ENCODE data around the gene CFAP46.
"Not testable (repeated sequence)": the region's sequence is repeated elsewhere in the genome, so short reads cannot be mapped to it uniquely, and the experiment has no call there.

Gene CFAP46

GRCh38 chr10:132912713-132913558, 29.4 kb downstream of the CFAP46 start:
- DNase-seq = no peak

- no peak for DNase-seq
These were observed 30.1 kb downstream of the CFAP46 start for GRCh38 chr10:132912225-132912712.

DNA sequence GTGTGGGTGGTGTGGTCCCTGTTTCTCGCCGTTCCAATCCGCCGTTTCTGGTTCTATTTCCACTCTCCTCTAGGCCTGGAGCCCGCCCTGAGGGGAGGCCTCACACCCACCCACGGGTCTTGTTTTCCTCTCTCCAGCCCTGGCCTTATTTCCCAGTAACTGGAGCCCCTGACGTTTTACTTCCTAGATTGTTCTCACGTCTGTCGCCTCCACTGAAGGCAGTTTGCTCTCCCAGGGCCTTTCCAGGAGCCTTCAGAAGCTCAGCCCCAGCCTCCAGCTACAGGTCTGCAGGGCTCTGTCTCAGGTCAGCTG, 30.6 kb downstream of the CFAP46 start:
- DNase-seq = no peak

DNA sequence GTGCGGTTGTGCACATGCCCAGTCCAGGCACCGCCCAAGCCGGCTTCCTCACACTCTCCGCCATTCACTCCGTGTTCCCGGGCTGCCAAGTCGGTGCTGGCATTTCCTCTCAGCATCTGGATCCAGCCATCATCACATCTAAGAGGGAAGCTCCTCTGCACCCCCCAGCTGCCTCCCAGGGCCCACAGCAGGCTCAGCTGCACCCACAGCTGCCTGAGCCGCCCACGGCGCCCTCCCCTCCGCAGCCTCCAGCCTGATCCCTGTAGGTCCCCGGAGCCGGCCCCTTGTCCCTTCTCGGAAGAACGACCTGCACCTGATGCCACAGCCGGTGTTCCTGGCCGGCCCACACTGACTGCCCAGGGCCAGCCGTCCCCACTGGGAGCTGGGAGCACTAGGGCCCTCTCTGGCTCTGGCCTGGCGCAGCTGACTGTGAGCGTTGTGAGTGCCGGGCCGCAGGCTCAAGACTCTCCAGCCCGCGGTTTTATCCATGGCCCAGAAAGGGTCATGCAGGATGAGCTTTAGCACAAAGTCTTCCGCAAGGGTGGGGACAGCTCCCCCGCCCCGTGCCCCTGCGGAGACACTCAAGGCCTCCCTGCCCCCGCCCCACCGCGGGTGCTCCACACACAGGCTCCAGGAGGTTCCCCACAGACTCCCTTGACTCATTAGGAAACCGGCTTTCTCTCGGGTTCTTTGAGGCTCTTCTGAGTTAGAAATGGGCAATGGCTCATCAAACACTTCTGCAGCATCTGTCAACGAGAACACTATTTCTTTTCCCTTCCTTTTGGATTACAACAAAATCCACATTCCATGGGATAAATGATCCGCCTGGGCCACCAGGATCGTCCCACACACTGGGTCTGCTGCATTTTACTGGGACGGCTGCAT, 31.2 kb downstream of the CFAP46 start:
- DNase-seq = no peak

DNA sequence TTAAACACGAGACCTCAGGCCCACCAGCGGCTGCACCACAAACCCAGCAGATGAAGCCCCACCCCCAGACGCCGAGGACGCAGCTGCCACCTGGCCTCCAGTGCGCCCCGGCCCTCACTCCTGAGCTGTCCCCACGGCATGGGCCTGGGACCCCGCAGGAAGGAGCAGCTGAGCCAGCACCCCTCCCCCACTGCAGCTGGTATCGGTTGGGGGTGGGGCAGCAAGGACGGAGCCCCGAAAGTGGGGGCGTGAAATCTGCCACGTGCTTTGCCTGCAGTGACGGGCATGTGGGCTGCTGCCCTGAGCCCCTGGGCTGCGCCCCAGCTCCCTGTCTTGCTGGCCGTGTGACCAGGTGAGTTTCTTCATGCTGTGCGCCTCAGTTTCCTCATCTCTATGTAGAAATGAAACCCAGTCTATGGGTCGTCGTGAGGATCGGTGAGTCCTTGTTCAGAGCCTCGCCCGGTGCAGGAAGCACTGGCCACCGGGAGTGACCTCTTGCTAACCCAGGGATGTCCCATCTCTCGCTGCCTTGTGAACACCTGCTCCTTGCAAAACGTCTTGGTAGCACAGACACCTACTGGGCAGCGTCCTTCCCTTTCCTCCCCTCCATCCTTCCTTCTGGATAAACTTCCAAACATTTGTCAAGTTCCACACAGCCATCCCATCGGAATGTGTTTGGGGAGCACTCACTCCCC, 32.0 kb downstream of the CFAP46 start:
- no peak for DNase-seq

DNA sequence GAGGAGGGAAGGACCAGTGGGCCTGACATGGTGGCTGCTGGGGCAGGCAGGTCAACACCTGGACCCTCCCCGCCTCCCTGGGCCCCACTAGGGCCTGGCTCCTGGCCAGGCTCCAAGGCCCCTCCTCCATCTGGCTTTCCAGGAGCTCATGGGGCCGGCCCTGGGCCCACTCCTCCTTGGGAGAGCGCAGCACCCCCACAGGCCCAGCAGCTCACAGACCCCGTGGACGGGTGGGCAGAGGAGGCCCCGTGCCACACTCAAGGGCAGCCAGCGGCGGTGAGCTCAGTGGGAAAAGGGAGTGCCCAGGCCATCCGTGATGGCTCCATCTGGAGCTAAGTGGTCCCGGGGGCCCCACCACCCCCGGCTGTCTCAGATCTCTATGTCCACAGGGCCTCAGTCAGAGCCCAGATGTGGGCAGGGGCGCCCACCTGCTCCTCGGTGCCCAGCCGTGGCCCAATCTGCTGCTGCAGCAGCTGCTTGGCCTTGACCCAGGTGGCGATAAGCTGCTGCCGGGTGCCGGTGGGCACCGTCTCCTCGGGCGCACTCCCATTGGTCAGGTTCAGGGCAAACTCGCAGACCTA, 32.8 kb downstream of the CFAP46 start:
- DNase-seq = no peak

- no peak for DNase-seq
These were observed 33.6 kb downstream of the CFAP46 start for GRCh38 chr10:132908621-132909295.

DNA sequence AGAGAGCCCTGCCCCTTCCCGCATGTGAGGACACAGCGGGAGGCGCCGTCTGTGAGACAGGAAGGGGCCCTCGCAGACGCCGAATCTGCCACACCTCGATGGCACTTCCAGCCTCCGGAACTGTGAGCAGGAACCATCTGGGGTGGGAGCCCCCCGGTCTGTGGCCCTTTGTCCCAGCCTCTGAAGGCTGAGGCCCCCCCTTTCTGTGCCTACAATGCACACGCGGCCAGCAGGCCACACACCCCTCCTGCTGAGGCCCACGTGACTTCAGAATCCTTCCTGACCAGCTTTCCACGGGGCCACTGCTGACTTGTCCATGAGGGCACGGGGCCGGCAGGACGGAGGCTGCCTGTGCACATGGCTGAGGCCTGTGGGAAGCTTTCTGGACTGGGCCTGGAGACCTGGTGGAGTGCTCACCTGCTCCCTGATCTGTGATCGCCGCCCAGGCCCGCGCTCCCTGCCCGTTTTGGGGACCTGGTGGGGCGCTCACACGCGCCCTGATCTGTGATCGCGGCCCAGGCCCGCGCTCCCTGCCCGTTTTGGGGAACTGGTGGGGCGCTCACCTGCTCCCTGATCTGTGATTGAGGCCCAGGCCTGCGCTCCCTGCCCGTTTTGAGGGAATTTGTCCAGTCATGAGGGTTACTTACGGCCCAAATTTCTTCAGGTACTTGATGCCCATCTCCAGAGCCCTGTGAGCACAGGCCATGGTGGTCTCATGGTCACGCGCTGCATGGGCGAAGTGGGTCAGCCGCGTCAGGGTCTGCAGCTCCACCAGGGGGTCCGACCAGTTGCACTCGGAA, 34.3 kb downstream of the CFAP46 start:
- no peak for DNase-seq

DNA sequence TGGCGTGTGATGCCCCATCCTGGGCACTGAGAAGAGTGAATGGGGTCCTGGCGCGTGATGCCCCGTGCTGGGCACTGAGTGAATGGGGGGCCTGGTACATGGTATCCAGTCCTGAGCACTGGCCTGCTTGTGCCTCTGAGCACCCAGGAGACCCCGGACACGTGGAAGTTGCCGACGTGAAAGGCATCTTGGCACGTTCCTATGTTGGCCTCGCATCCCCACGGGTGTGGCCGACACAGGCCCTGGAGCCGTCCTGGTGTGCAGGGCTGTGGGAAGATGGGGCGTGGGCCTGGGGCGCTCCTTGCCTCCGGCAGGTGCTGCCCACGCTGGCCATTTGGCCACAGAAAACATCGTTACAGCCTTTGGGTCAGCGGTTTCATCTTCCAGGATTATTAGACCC, 35.5 kb downstream of the CFAP46 start:
- DNase-seq = no peak

- no peak for DNase-seq
These were observed 36.3 kb downstream of the CFAP46 start for GRCh38 chr10:132906106-132906505.

- DNase-seq = no peak
These were observed 36.7 kb downstream of the CFAP46 start for GRCh38 chr10:132905661-132906060.

GRCh38 chr10:132904814-132905649, 37.3 kb downstream of the CFAP46 start:
- no peak for DNase-seq

- no peak for DNase-seq
These were observed 38.1 kb downstream of the CFAP46 start for GRCh38 chr10:132904181-132904813.

GRCh38 chr10:132902656-132903575, 39.5 kb downstream of the CFAP46 start:
- not testable (repeated sequence) for DNase-seq

GRCh38 chr10:132901351-132901750, 41.0 kb downstream of the CFAP46 start:
- no peak for DNase-seq

GRCh38 chr10:132900211-132900756, 42.1 kb downstream of the CFAP46 start:
- DNase-seq = no peak

DNA sequence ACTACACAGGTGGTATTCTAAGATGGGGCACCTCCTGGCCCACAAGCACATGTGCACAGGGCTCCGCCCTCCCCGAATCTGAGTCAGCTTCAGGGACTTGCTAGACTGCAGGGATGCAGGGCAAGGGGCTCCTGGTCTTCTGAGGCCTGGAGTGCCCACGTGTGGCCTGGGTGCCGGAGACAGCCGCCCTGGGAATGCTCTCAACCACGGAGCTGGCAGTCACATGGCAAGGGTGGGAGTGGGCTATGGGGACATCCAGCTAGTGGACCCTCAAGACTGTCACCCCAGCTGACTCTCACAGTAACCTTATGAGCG, 42.7 kb downstream of the CFAP46 start:
- DNase-seq = no peak

- no peak for DNase-seq
These were observed 43.2 kb downstream of the CFAP46 start for GRCh38 chr10:132899054-132899750.
